NCI-H2029 treated with DMSO at 0.1 percent for 48 hours (cell line): ENCODE results near the gene RIMBP2.
"Not testable (repeated sequence)": the region's sequence is repeated elsewhere in the genome, so short reads cannot be mapped to it uniquely, and the experiment has no call there.

Experiments
- DNase-seq: peaks from one replicate; lab custom pipeline; 2025; lab: John Stamatoyannopoulos, UW

RIMBP2 gene

GRCh38 chr12:130715998-130716968, at the start of gene RIMBP2:
Gene RIMBP2, minus strand, starts transcription at chr12:130716299. Its CDS starts 237,286 bp downstream, at chr12:130479013.
- DNase-seq, result peak; percentile 68

- DNase-seq, result no peak
These were observed 49.1 kb upstream of the RIMBP2 start for GRCh38 chr12:130765186-130765659.

- DNase-seq, result no peak
These were observed 48.5 kb upstream of the RIMBP2 start for GRCh38 chr12:130764475-130765185.

- DNase-seq, result no peak
These were observed 48.0 kb upstream of the RIMBP2 start for GRCh38 chr12:130764073-130764472.

- no peak for DNase-seq
These were observed 46.2 kb upstream of the RIMBP2 start for GRCh38 chr12:130762319-130762675.

GRCh38 chr12:130761537-130762318, 45.6 kb upstream of the RIMBP2 start:
- DNase-seq, result no peak

- no peak for DNase-seq
These were observed 38.3 kb upstream of the RIMBP2 start for GRCh38 chr12:130754234-130754901.

GRCh38 chr12:130752692-130753230, 36.7 kb upstream of the RIMBP2 start:
- no peak for DNase-seq

GRCh38 chr12:130752037-130752436, 35.9 kb upstream of the RIMBP2 start:
- DNase-seq, result not testable (repeated sequence)

- DNase-seq, result no peak
These were observed 32.7 kb upstream of the RIMBP2 start for GRCh38 chr12:130748786-130749185.

GRCh38 chr12:130747867-130748740, 32.0 kb upstream of the RIMBP2 start:
- peak; percentile 58 for DNase-seq

GRCh38 chr12:130746546-130746945, 30.4 kb upstream of the RIMBP2 start:
- DNase-seq, result no peak

GRCh38 chr12:130745921-130746320, 29.8 kb upstream of the RIMBP2 start:
- DNase-seq, result no peak

GRCh38 chr12:130744274-130744673, 28.2 kb upstream of the RIMBP2 start:
- DNase-seq, result no peak

GRCh38 chr12:130743606-130744005, 27.5 kb upstream of the RIMBP2 start:
- DNase-seq, result no peak

- DNase-seq, result no peak
These were observed 27.1 kb upstream of the RIMBP2 start for GRCh38 chr12:130743176-130743575.

- no peak for DNase-seq
These were observed 26.6 kb upstream of the RIMBP2 start for GRCh38 chr12:130742716-130743115.

- DNase-seq, result no peak
These were observed 26.0 kb upstream of the RIMBP2 start for GRCh38 chr12:130742112-130742511.

GRCh38 chr12:130739571-130739970, 23.5 kb upstream of the RIMBP2 start:
- no peak for DNase-seq

GRCh38 chr12:130738403-130738802, 22.3 kb upstream of the RIMBP2 start:
- DNase-seq, result not testable (repeated sequence)
